ENCODE measurements around the gene OR52B4. TPM values are rescaled to one million over a fixed set of nuclear protein-coding genes. Genes with fewer than 3 reads are reported as not detected.
"Not testable (repeated sequence)": the region's sequence is repeated elsewhere in the genome, so short reads cannot be mapped to it uniquely, and the experiment has no call there.

OR52B4 gene
- total RNA-seq, 2 donors from 2014 or later: not detected

DNA sequence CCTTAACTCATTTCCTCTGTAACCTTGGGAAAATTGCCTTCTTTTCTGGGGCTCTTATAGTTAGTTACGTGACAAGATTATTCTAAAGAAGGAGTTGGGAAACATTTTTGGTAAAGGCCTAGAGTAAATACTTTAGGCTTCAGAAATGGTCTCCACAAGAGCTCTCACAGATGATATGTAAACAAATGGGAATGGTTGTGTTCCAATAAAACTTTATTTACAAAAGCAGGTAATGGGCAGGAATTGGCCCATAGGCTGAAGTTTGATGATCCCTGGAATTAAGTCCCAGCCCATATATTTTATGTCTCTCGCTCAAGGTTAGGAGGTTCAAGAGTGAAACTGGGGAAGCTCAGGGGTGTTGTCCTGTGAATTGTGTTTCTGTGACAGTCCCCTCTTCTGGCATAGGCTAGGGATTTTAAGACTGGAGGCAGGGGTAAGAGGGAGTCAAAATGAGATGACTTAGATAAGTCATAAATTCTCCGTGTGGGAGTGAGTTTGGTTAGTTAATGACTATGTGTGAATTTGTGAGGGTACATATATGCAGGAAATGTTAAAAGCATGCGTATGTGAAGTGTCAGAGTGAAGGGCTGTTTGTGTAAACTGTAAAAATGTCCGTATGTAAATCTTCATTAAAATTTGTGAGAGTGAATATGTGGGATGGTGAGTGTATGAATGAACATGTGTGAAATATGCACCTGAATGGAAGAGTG, 7.4 kb upstream of the OR52B4 start:
- intact Hi-C loops (cut with DNase I): no loop called here
- TF ChIP-seq, protein P1, sequence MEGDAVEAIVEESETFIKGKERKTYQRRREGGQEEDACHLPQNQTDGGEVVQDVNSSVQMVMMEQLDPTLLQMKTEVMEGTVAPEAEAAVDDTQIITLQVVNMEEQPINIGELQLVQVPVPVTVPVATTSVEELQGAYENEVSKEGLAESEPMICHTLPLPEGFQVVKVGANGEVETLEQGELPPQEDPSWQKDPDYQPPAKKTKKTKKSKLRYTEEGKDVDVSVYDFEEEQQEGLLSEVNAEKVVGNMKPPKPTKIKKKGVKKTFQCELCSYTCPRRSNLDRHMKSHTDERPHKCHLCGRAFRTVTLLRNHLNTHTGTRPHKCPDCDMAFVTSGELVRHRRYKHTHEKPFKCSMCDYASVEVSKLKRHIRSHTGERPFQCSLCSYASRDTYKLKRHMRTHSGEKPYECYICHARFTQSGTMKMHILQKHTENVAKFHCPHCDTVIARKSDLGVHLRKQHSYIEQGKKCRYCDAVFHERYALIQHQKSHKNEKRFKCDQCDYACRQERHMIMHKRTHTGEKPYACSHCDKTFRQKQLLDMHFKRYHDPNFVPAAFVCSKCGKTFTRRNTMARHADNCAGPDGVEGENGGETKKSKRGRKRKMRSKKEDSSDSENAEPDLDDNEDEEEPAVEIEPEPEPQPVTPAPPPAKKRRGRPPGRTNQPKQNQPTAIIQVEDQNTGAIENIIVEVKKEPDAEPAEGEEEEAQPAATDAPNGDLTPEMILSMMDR (IDR thresholded peaks at IDR 0.05): no peak
- no peak for TF ChIP-seq POLR2AphosphoS5 (IDR thresholded peaks at IDR 0.05)
- TF ChIP-seq POLR2A (IDR thresholded peaks at IDR 0.05): no peak
- 49% methylated on average over 5 of the region's 5 CpGs for WGBS

DNA sequence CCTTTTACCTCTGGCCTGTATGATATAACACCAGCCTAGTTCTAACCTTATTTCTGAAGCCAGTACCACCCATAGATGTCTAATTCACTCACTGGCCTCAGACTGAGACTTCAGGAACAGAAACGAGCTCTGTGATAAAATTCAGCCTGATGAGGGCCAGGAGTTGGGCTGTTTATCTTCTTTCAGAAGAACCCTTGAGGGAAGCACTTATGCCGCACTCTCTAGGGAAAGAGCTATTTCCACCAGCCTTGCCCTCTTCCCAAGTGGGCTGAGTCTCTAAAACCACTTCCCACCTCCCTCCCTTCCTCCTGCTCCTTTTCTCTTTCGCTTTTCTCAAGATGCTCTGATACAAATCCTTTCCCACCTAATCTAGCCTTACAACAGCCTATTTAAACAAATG, 2.0 kb upstream of the OR52B4 start:
- WGBS: 62% methylated on average over 3 of the region's 3 CpGs
- Histone ChIP-seq H3K9me3 (no peaks in the 10 kb centered on the region), H3K4me3 (no peak overlapping the region), H3K27me3 (replicated peaks; ENCODE audit: insufficient read depth) (no peaks in the 10 kb centered on the region), H3K27ac (no peak overlapping the region), H3K4me1 (replicated peaks) (no peaks in the 10 kb centered on the region), H3K36me3 (no peaks in the 10 kb centered on the region)
- TF ChIP-seq POLR2A (IDR thresholded peaks at IDR 0.05): no peak
- TF ChIP-seq, protein P1 (IDR thresholded peaks at IDR 0.05): no peak
- no peak for TF ChIP-seq POLR2AphosphoS5 (IDR thresholded peaks at IDR 0.05)
- intact Hi-C loops (cut with DNase I): no loop called here
- DNase-seq (ENCODE audit: low spot score): no peak

More for the DNA sequence above, 7.4 kb upstream of the OR52B4 start:
- DNase-seq (ENCODE audit: low spot score): no peak
- Histone ChIP-seq H3K9me3 (no peaks in the 10 kb centered on the region), H3K36me3 (no peaks in the 10 kb centered on the region), H3K4me1 (replicated peaks) (no peaks in the 10 kb centered on the region), H3K4me3 (no peak overlapping the region), H3K27ac (no peak overlapping the region), H3K27me3 (replicated peaks; ENCODE audit: insufficient read depth) (no peaks in the 10 kb centered on the region)

DNA sequence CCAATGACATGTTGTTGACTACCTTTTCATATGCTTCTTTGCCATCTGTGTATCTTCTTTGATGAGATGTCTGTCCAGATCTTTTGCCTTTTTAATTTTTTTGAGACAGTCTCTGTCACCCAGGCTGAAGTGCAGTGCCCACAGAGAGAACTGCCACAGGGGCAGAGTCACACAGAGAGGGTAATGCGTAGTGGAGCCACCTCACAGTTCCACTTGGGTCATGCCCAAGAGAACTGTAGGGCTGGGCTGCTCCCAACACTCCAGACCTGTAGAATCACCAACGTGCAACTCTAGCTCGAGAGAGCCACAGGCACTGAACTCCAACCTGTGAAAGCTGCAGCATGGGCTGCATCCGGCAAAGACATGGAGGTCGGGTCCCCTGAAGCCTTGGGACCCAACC, 20.0 kb downstream of the OR52B4 start:
- intact Hi-C loops (cut with DNase I); H3K4me3 ChIP-seq; H3K27me3 ChIP-seq (replicated peaks; ENCODE audit: insufficient read depth); H3K9me3 ChIP-seq; DNase-seq (ENCODE audit: low spot score); H3K27ac ChIP-seq; H3K36me3 ChIP-seq; H3K4me1 ChIP-seq (replicated peaks): not testable (repeated sequence)
- WGBS: 50% methylated on average over 2 of the region's 5 CpGs

DNA sequence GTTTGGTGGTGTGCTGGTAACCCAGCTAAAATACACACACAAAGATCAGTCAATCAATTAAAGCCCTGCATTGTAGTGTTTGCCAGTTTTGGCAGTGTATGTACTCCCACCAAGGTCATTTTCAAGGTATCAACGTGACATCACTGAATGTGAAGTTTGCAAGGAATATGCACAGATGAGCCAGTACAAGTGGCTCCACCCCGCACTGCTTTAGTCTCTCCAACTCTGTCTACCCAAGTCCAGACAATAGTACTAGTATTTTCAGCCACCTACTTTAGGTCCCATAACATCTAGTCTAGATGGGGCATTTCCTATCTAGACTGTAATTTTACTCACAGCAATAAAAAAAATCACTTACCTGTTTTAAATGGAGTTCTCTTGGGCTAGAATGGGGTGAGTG, 22.8 kb downstream of the OR52B4 start:
- H3K4me1 ChIP-seq (replicated peaks); H3K27ac ChIP-seq; H3K4me3 ChIP-seq; H3K27me3 ChIP-seq (replicated peaks; ENCODE audit: insufficient read depth); H3K36me3 ChIP-seq; DNase-seq (ENCODE audit: low spot score); H3K9me3 ChIP-seq; intact Hi-C loops (cut with DNase I): not testable (repeated sequence)
- 96% methylated on average over 2 of the region's 2 CpGs for WGBS

DNA sequence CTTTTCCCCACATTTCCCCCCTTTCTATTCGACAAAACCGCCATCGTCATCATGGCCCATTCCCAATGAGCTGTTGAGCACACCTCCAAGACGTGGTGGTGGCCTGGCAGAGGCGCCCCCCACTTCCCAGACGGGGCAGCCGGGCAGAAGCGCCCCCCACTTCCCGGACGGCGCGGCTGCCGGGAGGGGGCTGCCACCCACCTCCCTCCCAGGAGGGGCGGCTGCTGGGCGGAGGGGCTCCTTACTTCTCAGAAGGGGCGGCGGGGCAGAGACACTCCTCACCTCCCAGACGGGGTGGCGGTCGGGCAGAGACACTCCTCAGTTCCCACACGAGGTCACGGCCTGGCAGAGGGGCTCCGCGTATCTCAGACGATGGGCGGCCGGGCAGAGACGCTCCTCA, 33.8 kb downstream of the OR52B4 start:
- DNase-seq (ENCODE audit: low spot score); H3K4me1 ChIP-seq (replicated peaks); intact Hi-C loops (cut with DNase I); H3K27ac ChIP-seq; H3K36me3 ChIP-seq; H3K9me3 ChIP-seq; H3K27me3 ChIP-seq (replicated peaks; ENCODE audit: insufficient read depth); H3K4me3 ChIP-seq: not testable (repeated sequence)
- 96% methylated on average over 19 of the region's 28 CpGs for WGBS

Other genes with a start within 250 kb of the OR52B4 start
- 10 to 100 TPM; 11.5 to 17.0 TPM for gene TRIM21, start 25.3 kb upstream of the OR52B4 start, total RNA-seq
- not detected for gene OR52K2, start 80.9 kb upstream of the OR52B4 start, total RNA-seq
- not detected for gene OR52K1, start 114.3 kb upstream of the OR52B4 start, total RNA-seq
- gene OR52M1, start 176.8 kb upstream of the OR52B4 start, total RNA-seq: not detected
- not detected for gene OR52I2, start 213.4 kb upstream of the OR52B4 start, total RNA-seq
- gene OR52I1, start 225.7 kb upstream of the OR52B4 start, total RNA-seq: not detected
- 10 to 100 TPM; 29.1 to 36.3 TPM for gene TRIM68, start 239.8 kb upstream of the OR52B4 start, total RNA-seq